ENCODE results near the gene SRSF7. TPM values are rescaled to one million over a fixed set of nuclear protein-coding genes. Genes with fewer than 3 reads are reported as not detected.
A peak's percentile ranks its signal among the peaks of the same experiment; 100 is the strongest.

Gene SRSF7
- total and polyA plus RNA-seq, 9 of the 15 experiments (the other 6 are each of a cell fraction or from before 2014, with no cell fraction given) = 219 to 726 (median 375) TPM

DNA sequence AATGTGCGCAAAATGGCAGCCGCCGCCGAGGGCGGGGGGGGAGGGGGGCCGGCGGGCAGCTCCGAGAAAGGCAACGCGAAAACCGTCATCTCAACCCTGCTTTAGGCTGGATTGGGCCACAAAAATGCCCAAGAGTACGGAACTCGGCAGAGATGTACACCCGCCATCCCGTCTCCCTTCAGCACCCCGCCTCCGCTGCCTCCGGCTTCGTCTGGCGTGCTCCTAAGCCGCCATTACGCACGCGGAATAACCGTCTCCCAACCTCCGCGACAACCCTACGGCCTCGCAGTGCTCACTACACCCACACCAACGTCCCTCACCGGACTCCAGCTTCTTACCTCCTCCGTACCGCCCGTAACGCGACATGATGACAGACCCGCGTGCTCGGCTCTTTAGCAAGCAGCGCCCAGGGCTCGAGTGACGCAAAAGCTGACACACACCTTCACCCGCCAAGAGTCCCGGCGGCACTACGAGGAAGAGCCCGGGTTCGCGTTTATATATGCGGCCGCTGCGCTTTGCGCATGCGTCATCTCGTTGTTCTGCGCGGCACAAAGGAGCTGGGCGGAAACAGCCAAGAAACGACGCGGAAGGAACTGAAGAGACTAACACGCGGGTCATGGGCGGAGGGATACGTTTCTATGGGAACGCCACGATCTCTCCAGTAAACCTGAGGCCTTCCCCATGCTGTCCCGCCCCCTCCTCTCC is at the start of gene SRSF7 (continued):
- TF ChIP-seq, protein P1, sequence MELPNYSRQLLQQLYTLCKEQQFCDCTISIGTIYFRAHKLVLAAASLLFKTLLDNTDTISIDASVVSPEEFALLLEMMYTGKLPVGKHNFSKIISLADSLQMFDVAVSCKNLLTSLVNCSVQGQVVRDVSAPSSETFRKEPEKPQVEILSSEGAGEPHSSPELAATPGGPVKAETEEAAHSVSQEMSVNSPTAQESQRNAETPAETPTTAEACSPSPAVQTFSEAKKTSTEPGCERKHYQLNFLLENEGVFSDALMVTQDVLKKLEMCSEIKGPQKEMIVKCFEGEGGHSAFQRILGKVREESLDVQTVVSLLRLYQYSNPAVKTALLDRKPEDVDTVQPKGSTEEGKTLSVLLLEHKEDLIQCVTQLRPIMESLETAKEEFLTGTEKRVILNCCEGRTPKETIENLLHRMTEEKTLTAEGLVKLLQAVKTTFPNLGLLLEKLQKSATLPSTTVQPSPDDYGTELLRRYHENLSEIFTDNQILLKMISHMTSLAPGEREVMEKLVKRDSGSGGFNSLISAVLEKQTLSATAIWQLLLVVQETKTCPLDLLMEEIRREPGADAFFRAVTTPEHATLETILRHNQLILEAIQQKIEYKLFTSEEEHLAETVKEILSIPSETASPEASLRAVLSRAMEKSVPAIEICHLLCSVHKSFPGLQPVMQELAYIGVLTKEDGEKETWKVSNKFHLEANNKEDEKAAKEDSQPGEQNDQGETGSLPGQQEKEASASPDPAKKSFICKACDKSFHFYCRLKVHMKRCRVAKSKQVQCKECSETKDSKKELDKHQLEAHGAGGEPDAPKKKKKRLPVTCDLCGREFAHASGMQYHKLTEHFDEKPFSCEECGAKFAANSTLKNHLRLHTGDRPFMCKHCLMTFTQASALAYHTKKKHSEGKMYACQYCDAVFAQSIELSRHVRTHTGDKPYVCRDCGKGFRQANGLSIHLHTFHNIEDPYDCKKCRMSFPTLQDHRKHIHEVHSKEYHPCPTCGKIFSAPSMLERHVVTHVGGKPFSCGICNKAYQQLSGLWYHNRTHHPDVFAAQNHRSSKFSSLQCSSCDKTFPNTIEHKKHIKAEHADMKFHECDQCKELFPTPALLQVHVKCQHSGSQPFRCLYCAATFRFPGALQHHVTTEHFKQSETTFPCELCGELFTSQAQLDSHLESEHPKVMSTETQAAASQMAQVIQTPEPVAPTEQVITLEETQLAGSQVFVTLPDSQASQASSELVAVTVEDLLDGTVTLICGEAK (IDR thresholded peaks at IDR 0.05) = peak; percentile 78
- TF ChIP-seq, protein P1 (CRISPR knock-in tag; IDR thresholded peaks at IDR 0.05) = no peak

Measured in K562 (cell line).